ENCODE measurements around the gene RASA1.

DNA sequence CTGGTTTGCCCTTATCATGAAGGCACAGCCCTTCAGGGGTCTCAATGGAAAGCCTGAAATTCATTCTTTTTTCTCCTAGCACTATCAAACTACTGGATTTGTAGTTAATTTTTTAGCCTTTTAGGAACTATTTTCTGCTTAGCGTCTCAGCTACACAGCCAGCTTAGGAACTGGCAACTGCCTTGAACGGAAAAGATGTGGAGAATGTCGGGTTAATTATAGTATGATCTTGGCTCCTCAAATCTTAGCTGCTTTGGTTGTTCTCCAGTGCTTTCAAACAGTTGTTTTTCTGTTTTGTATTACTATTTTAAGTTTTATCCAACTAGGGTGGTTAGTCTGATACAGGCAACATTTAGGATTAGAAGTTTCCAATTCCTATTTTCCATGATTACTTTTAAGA, 100.9 kb downstream of the RASA1 start:
- TF ChIP-seq, protein P1, sequence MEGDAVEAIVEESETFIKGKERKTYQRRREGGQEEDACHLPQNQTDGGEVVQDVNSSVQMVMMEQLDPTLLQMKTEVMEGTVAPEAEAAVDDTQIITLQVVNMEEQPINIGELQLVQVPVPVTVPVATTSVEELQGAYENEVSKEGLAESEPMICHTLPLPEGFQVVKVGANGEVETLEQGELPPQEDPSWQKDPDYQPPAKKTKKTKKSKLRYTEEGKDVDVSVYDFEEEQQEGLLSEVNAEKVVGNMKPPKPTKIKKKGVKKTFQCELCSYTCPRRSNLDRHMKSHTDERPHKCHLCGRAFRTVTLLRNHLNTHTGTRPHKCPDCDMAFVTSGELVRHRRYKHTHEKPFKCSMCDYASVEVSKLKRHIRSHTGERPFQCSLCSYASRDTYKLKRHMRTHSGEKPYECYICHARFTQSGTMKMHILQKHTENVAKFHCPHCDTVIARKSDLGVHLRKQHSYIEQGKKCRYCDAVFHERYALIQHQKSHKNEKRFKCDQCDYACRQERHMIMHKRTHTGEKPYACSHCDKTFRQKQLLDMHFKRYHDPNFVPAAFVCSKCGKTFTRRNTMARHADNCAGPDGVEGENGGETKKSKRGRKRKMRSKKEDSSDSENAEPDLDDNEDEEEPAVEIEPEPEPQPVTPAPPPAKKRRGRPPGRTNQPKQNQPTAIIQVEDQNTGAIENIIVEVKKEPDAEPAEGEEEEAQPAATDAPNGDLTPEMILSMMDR (IDR thresholded peaks at IDR 0.05; ENCODE audit: borderline replicate concordance, extremely low read depth, low read length, poor library complexity, severe bottlenecking): no peak
- TF ChIP-seq EZH2 (IDR thresholded peaks at IDR 0.05; ENCODE audit: borderline replicate concordance, low read depth, low read length, severe bottlenecking): no peak
